H1 (cell line): Measurements from ENCODE around the gene XRN2. TPM values are rescaled to one million over a fixed set of nuclear protein-coding genes. Genes with fewer than 3 reads are reported as not detected.

Experiments
- CTCF ChIA-PET: fragments of 300-600 bp; sonication (Branson Sonifier 250); formaldehyde crosslinking; loops from one replicate; lab custom pipeline; 2021; ENCODE audit not compliant: partially characterized antibody; lab: Charles Lee
- POLR2A ChIA-PET: fragments of 300-600 bp; sonication (Branson Sonifier 250); formaldehyde crosslinking; loops from one replicate; lab custom pipeline; 2021; ENCODE audit warnings: inconsistent platforms; ENCODE audit not compliant: partially characterized antibody; lab: Charles Lee
- DNase-seq, 2 experiments: peaks; one replicate each; pipeline versions ENCODE4 v3.0.0 to v3.0.0-alpha.2; 2010 to 2022; ENCODE audit warnings: low spot score in 2 of 2, low read depth in 1 of 2, mixed read lengths in 1 of 2
- FAIRE-seq: peaks from 2 replicates; lab custom pipeline; 2011; peaks lifted over from hg19 to GRCh38; lab: Jason Lieb, UNC
- H2AFZ ChIP-seq: 2 replicates; pipeline ENCODE4 v1.8.1; 2012; ENCODE audit warnings: low read length, inconsistent platforms
- H2AK5ac ChIP-seq: 2 replicates; pipeline ENCODE4 v1.6.1; 2013; ENCODE audit warnings: low read depth, low read length
- H2BK120ac ChIP-seq: replicated peaks from 2 replicates; pipeline ENCODE3; 2013; ENCODE audit warnings: low read depth, low read length, inconsistent platforms
- H2BK12ac ChIP-seq: 2 replicates; pipeline ENCODE4 v1.6.1; 2013; ENCODE audit warnings: low read depth, low read length
- H2BK15ac ChIP-seq: 2 replicates; pipeline ENCODE4 v1.6.1; 2013; ENCODE audit warnings: low read length
- H2BK20ac ChIP-seq: 2 replicates; pipeline ENCODE4 v1.6.1; 2013; ENCODE audit warnings: low read length
- H2BK5ac ChIP-seq: 2 replicates; pipeline ENCODE4 v1.6.1; 2013; ENCODE audit warnings: low read depth, low read length
- H3K14ac ChIP-seq: 2 replicates; pipeline ENCODE4 v1.6.1; 2013; ENCODE audit warnings: inconsistent platforms; ENCODE audit not compliant: insufficient read length
- H3K18ac ChIP-seq: 2 replicates; pipeline ENCODE4 v1.6.1; 2013; ENCODE audit warnings: low read length; ENCODE audit errors: extremely low read depth
- H3K23ac ChIP-seq: 2 replicates; pipeline ENCODE4 v1.6.1; 2013; ENCODE audit warnings: inconsistent platforms; ENCODE audit not compliant: insufficient read length
- H3K23me2 ChIP-seq: 2 replicates; pipeline ENCODE4 v1.6.1; 2013; ENCODE audit warnings: low read depth, low read length
- H3K27ac ChIP-seq: 2 replicates; pipeline ENCODE4 v1.6.1; 2011; ENCODE audit warnings: low read depth, low read length, inconsistent platforms
- H3K27me3 ChIP-seq, 4 experiments: replicated peaks in 1 of 4; 1 replicate in 1 of 4; 2 replicates in 3 of 4; pipeline versions ENCODE4 v1.6.1 to v1.8.1; 2011 to 2013; ENCODE audit warnings: low read length in 3 of 4, mild to moderate bottlenecking in 3 of 4, inconsistent platforms in 2 of 4, mixed read lengths in 2 of 4, moderate library complexity in 1 of 4; ENCODE audit not compliant: control insufficient read depth in 3 of 4, insufficient read depth in 3 of 4; ENCODE audit errors: extremely low read depth in 1 of 4
- H3K36me3 ChIP-seq, 4 experiments: 2 replicates each; pipeline versions ENCODE4 v1.6.1 to v1.8.1; 2011 to 2013; ENCODE audit warnings: mild to moderate bottlenecking in 4 of 4, low read length in 3 of 4, moderate library complexity in 2 of 4, control low read depth in 1 of 4, inconsistent platforms in 1 of 4; ENCODE audit not compliant: insufficient read depth in 4 of 4, control insufficient read depth in 2 of 4
- H3K4ac ChIP-seq: replicated peaks from 2 replicates; pipeline ENCODE3; 2013; ENCODE audit warnings: low read length, low read depth, mixed read lengths, inconsistent platforms; ENCODE audit not compliant: insufficient read length
- H3K4me1 ChIP-seq, 4 experiments: replicated peaks in 1 of 4; 1 replicate in 1 of 4; 2 replicates in 3 of 4; pipeline versions ENCODE4 v1.6.1 to v1.8.1; 2011 to 2013; ENCODE audit warnings: low read length in 3 of 4, inconsistent platforms in 2 of 4, mixed read lengths in 1 of 4; ENCODE audit not compliant: insufficient read depth in 4 of 4, control insufficient read depth in 3 of 4
- H3K4me2 ChIP-seq, 2 experiments: 2 replicates each; pipeline versions ENCODE4 v1.6.1 to v1.8.1; 2011 to 2013; ENCODE audit warnings: low read depth in 2 of 2, low read length in 2 of 2, control low read depth in 1 of 2, inconsistent platforms in 1 of 2, mild to moderate bottlenecking in 1 of 2; ENCODE audit not compliant: insufficient read depth in 1 of 2
- H3K4me3 ChIP-seq, 4 experiments: fragments of 200-600, 300-600 bp in 1 of 4; sonication (generic), shearing (Covaris generic), sonication (Bioruptor Twin) in 1 of 4; 2 replicates each; pipeline versions ENCODE4 v1.5.1 to v1.8.1; 2011 to 2016; ENCODE audit warnings: low read length in 4 of 4, low read depth in 3 of 4, control low read depth in 2 of 4, inconsistent platforms in 2 of 4, mild to moderate bottlenecking in 2 of 4, mixed read lengths in 1 of 4, moderate library complexity in 1 of 4; ENCODE audit not compliant: insufficient read depth in 2 of 4; ENCODE audit errors: extremely low read depth in 1 of 4
- H3K56ac ChIP-seq: replicated peaks from 2 replicates; pipeline ENCODE3; 2013; ENCODE audit warnings: low read depth, mild to moderate bottlenecking, mixed read lengths, low read length, inconsistent platforms; ENCODE audit not compliant: insufficient read length
- H3K79me1 ChIP-seq: 2 replicates; pipeline ENCODE4 v1.6.1; 2013; ENCODE audit warnings: low read depth, low read length, control low read depth
- H3K79me2 ChIP-seq, 2 experiments: 2 replicates each; pipeline versions ENCODE4 v1.6.1 to v1.8.1; 2012 to 2013; ENCODE audit warnings: low read length in 2 of 2, mild to moderate bottlenecking in 2 of 2, inconsistent platforms in 1 of 2; ENCODE audit not compliant: insufficient read depth in 2 of 2, control insufficient read depth in 1 of 2
- H3K9ac ChIP-seq, 4 experiments: replicated peaks in 1 of 4; 1 replicate in 1 of 4; 2 replicates in 3 of 4; pipeline versions ENCODE4 v1.6.1 to v1.8.1; 2011 to 2013; ENCODE audit warnings: low read depth in 3 of 4, low read length in 3 of 4, control low read depth in 2 of 4, mild to moderate bottlenecking in 2 of 4, moderate library complexity in 2 of 4, inconsistent platforms in 1 of 4; ENCODE audit errors: extremely low read depth in 1 of 4
- H3K9me3 ChIP-seq, 2 experiments: 2 replicates each; pipeline versions ENCODE4 v1.6.1 to v1.8.1; 2012 to 2013; ENCODE audit warnings: mild to moderate bottlenecking in 2 of 2, moderate library complexity in 2 of 2, control low read depth in 1 of 2, inconsistent platforms in 1 of 2, low read depth in 1 of 2, low read length in 1 of 2, mixed read lengths in 1 of 2; ENCODE audit not compliant: insufficient read depth in 2 of 2
- H4K20me1 ChIP-seq, 2 experiments: replicated peaks in 1 of 2; 2 replicates each; pipeline versions ENCODE3 to v1.8.1; 2011 to 2013; ENCODE audit warnings: inconsistent platforms in 2 of 2, low read length in 2 of 2, mild to moderate bottlenecking in 1 of 2; ENCODE audit not compliant: insufficient read depth in 2 of 2, control insufficient read depth in 1 of 2
- H4K5ac ChIP-seq: 2 replicates; pipeline ENCODE4 v1.6.1; 2013; ENCODE audit warnings: low read length, low read depth, mixed read lengths, inconsistent platforms; ENCODE audit not compliant: insufficient read length
- H4K8ac ChIP-seq: 2 replicates; pipeline ENCODE4 v1.8.0; 2013; ENCODE audit warnings: mild to moderate bottlenecking, moderate library complexity, low read length, inconsistent platforms; ENCODE audit not compliant: insufficient read depth; ENCODE audit errors: extremely low read depth
- H4K91ac ChIP-seq: replicated peaks from 2 replicates; pipeline ENCODE3; 2013; ENCODE audit warnings: low read length, mixed read lengths, inconsistent platforms; ENCODE audit not compliant: insufficient read length
- ASH2L ChIP-seq: fragments of 200-600, 300-600 bp; sonication (generic); IDR thresholded peaks from one replicate; pipeline ENCODE4 v1.7.1; 2017; ENCODE audit warnings: low read length
- GTF2F1 ChIP-seq: IDR thresholded peaks from 2 replicates; pipeline ENCODE4 v1.6.1; 2012; ENCODE audit warnings: low read depth, low read length, improper control_type of control experiment, borderline replicate concordance
- HDAC6 ChIP-seq: IDR thresholded peaks from one replicate; pipeline ENCODE4 v1.7.1; 2012; ENCODE audit warnings: low read depth, mild to moderate bottlenecking, inconsistent platforms, low read length, moderate library complexity
- KDM1A ChIP-seq: fragments of 200-600, 300-600 bp; sonication (generic); IDR thresholded peaks from 2 replicates; pipeline ENCODE4 v1.7.1; 2016; ENCODE audit warnings: mild to moderate bottlenecking, low read length, borderline replicate concordance
- KDM5A ChIP-seq: fragments of 200-600 bp; IDR thresholded peaks from 2 replicates; pipeline ENCODE4 v1.7.1; 2012; ENCODE audit warnings: mild to moderate bottlenecking, low read length, inconsistent platforms, mixed read lengths
- NANOG ChIP-seq: IDR thresholded peaks from 2 replicates; pipeline ENCODE4 v1.6.1; 2011; ENCODE audit warnings: low read length, low read depth, mild to moderate bottlenecking, inconsistent platforms; ENCODE audit not compliant: insufficient read depth, poor library complexity, severe bottlenecking
- NRF1 ChIP-seq: IDR thresholded peaks from 2 replicates; pipeline ENCODE4 v1.6.1; 2011; ENCODE audit warnings: mild to moderate bottlenecking, low read depth, low read length, improper control_type of control experiment
- POU5F1 ChIP-seq: IDR thresholded peaks from 2 replicates; pipeline ENCODE4 v1.6.1; 2011; ENCODE audit warnings: low read depth, mild to moderate bottlenecking, low read length, moderate library complexity
- RBBP5 ChIP-seq: IDR thresholded peaks from 2 replicates; pipeline ENCODE4 v1.7.1; 2012; ENCODE audit warnings: low read depth, mild to moderate bottlenecking, inconsistent platforms, low read length, moderate library complexity, borderline replicate concordance
- RFX5 ChIP-seq: IDR thresholded peaks from 2 replicates; pipeline ENCODE4 v1.6.1; 2011; ENCODE audit warnings: low read depth, low read length, improper control_type of control experiment, borderline replicate concordance
- SP2 ChIP-seq: IDR thresholded peaks from 2 replicates; pipeline ENCODE4 v1.6.1; 2012; ENCODE audit warnings: mild to moderate bottlenecking, low read length, inconsistent platforms
- SP4 ChIP-seq: IDR thresholded peaks from 2 replicates; pipeline ENCODE4 v1.6.1; 2012; ENCODE audit warnings: low read length, inconsistent platforms
- SUZ12 ChIP-seq: fragments of 200-600 bp; sonication (generic); IDR thresholded peaks from 2 replicates; pipeline ENCODE4 v1.6.1; 2012; ENCODE audit warnings: mild to moderate bottlenecking, inconsistent platforms, low read length, moderate library complexity, mixed read lengths
- ZNF274 ChIP-seq: IDR thresholded peaks from 2 replicates; pipeline ENCODE4 v1.7.0; 2012; ENCODE audit warnings: low read length, borderline replicate concordance; ENCODE audit errors: extremely low read depth
- WGBS, 2 experiments: shearing (Covaris generic) in 1 of 2; methylation state at CpG; one replicate each; pipeline versions ENCODE4 v1.1.6 to v1.1.7; 2013 to 2015; ENCODE audit warnings: low lambda C conversion rate in 2 of 2, mixed read lengths in 2 of 2, inconsistent platforms in 1 of 2, low coverage in 1 of 2, missing lambda C conversion rate in 1 of 2; ENCODE audit not compliant: insufficient replicate concordance in 2 of 2, insufficient coverage in 1 of 2, insufficient read length in 1 of 2; ENCODE audit errors: extremely low coverage in 1 of 2, missing lambda C conversion rate in 1 of 2; 5-methylcytosine and 5-hydroxymethylcytosine counted together
- polyA plus RNA-seq, 7 experiments: library from polyadenylated mRNA; depleted of rRNA in 3 of 7; stranded (reverse) in 5 of 7; unstranded in 2 of 7; fragments of >200 nt in 5 of 7; fragments of 200-250 nt in 2 of 7; gene quantifications; 1 replicate in 5 of 7; 2 replicates in 1 of 7; 4 replicates in 1 of 7; pipeline versions ENCODE4 v1.2.1 to v1.2.3, GENCODE V29; 2011 to 2013; ENCODE audit warnings: missing spikeins in 2 of 7, mixed read lengths in 2 of 7
- total RNA-seq: library from RNA; stranded (reverse); fragmentation: NEBNext Ultra II Directional; extraction: Animal tissue kit (Norgen Biotek cat#: 25700); gene quantifications from 2 replicates; pipeline ENCODE4 v1.2.1, GENCODE V29; 2021

The XRN2 gene
- total and polyA plus RNA-seq, 2 of the 8 experiments (the other 6 are each of a cell fraction or from before 2014, with no cell fraction given) = 60.3 to 139 TPM

DNA sequence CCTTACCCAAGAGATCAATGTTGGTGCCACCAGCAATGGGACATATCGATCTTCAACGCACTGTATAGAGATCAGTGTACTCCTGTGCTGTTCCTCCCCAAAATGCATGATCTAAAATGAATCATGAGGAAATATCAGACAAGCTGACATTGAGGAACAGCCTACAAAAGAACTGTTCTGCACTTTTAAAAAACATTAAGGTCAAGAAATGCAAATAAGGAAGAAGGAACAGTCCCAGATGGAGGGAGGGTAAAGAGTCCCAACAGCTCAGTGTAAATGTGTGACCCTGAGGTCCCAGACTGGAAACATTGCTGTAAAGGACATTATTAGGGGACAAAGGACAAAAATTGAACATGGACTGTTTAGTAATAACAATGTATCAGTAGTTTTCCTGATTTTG is 24.3 kb upstream of the XRN2 start:
- Histone ChIP-seq H3K36me3 (no peaks in the 10 kb centered on the region), H3K18ac (no peak overlapping the region), H4K91ac (no peak overlapping the region), H2AFZ (no peak overlapping the region), H3K9ac (no peak overlapping the region), H4K20me1 (no peaks in the 10 kb centered on the region), H3K4me2 (no peak overlapping the region), H2BK5ac (no peak overlapping the region), H3K79me1 (no peaks in the 10 kb centered on the region), H2BK20ac (no peak overlapping the region), H3K56ac (no peak overlapping the region), H3K23me2 (no peaks in the 10 kb centered on the region), H2AK5ac (no peak overlapping the region), H3K79me2 (no peaks in the 10 kb centered on the region), H3K23ac (no peak overlapping the region), H3K27ac (no peak overlapping the region), H3K27me3 (no peaks in the 10 kb centered on the region), H4K5ac (no peak overlapping the region), H2BK15ac (no peak overlapping the region), H2BK120ac (no peak overlapping the region), H3K4ac (no peak overlapping the region), H3K9me3 (no peaks in the 10 kb centered on the region), H3K4me3 (no peak overlapping the region), H3K14ac (no peak overlapping the region), H3K4me1 (no peaks in the 10 kb centered on the region), H4K8ac (no peak overlapping the region), H2BK12ac (no peak overlapping the region)
- ChIA-PET POLR2A (no interaction called here), CTCF (interaction anchor here (1.2 kb wide), 2 partner anchors 13 to 385 kb away, joined by 3 read pairs; no protein-coding TSS in a partner anchor)
- WGBS, 2 experiments = 96% methylated on average over 2 of the region's 2 CpGs; no CpG with 5 or more reads in 1 of the 2 experiments
- TF ChIP-seq POU5F1 (no peak), SP4 (no peak), RBBP5 (no peak), SP2 (no peak), ASH2L (no peak), ZNF274 (no peak), KDM5A (no peak), SUZ12 (no peak), KDM1A (no peak), NANOG (no peak), HDAC6 (no peak), GTF2F1 (no peak), NRF1 (no peak), RFX5 (no peak)
- FAIRE-seq (no peak), DNase-seq (no peak)
